CD8-positive, alpha-beta memory T cell (primary cell): Measurements from ENCODE around the gene SLC23A2. TPM values are rescaled to one million over a fixed set of nuclear protein-coding genes. Genes with fewer than 3 reads are reported as not detected.

Source experiments
- polyA plus RNA-seq: library from polyadenylated mRNA; unstranded; fragments of 300-500 nt; fragmentation: Illumina TruSeq; gene quantifications from one replicate; pipeline ENCODE4 v1.2.3, GENCODE V29; 2021
- total RNA-seq, 2 experiments: library from RNA; stranded (reverse); gene quantifications; one replicate each; pipeline ENCODE4 v1.2.3, GENCODE V29; 2021

The SLC23A2 gene
- total and polyA plus RNA-seq, 3 experiments from 2014 or later, result 6.7 to 24.3 (median 20.6) TPM

Other genes with a start within 250 kb of the SLC23A2 start
- gene RASSF2, start 177.9 kb downstream of the SLC23A2 start, total RNA-seq, result 10 to 100 TPM; 40.7 to 41.2 TPM
- gene RASSF2, start 177.9 kb downstream of the SLC23A2 start, polyA plus RNA-seq, result 45.0 TPM
- gene TMEM230, start 111.6 kb upstream of the SLC23A2 start, total RNA-seq, result 10 to 100 TPM; 86.4 to 87.8 TPM
- 250 TPM for gene TMEM230, start 111.6 kb upstream of the SLC23A2 start, polyA plus RNA-seq
- gene PCNA, start 118.4 kb upstream of the SLC23A2 start, total RNA-seq, result 100 to 1,000 TPM; 654 to 662 TPM
- gene PCNA, start 118.4 kb upstream of the SLC23A2 start, polyA plus RNA-seq, result 58.4 TPM
- gene CDS2, start 125.5 kb upstream of the SLC23A2 start, total RNA-seq, result 10 to 100 TPM; 55.3 to 57.3 TPM
- 48.3 TPM for gene CDS2, start 125.5 kb upstream of the SLC23A2 start, polyA plus RNA-seq